Naive thymus-derived CD4-positive, alpha-beta T cell (primary cell): ENCODE measurements around the gene B3GNT3. TPM values are rescaled to one million over a fixed set of nuclear protein-coding genes. Genes with fewer than 3 reads are reported as not detected.
"Not testable (repeated sequence)": the region's sequence is repeated elsewhere in the genome, so short reads cannot be mapped to it uniquely, and the experiment has no call there.

ENCODE experiments used
- ATAC-seq: fragments of 150-1000 bp; cut with Tn5 transposase; 2 replicates; pipeline ENCODE4 v1.10.0; 2021; ENCODE audit warnings: mild to moderate bottlenecking, moderate library complexity
- CTCF ChIA-PET: fragments of 350-600 bp; sonication (Branson Sonifier 250); formaldehyde crosslinking; loops from one replicate; lab custom pipeline; 2021; ENCODE audit warnings: antibody characterized with exemption; lab: Charles Lee
- POLR2A ChIA-PET: fragments of 350-600 bp; sonication (Branson Sonifier 250); formaldehyde crosslinking; loops from one replicate; lab custom pipeline; 2021; ENCODE audit warnings: antibody characterized with exemption, inconsistent platforms; lab: Charles Lee
- DNase-seq, 9 donors: peaks; one replicate each; pipeline versions ENCODE4 v3.0.0 to v3.0.0-alpha.2; 2020 to 2022; ENCODE audit warnings: mixed read lengths in 1 of 9
- H3K27ac ChIP-seq: one replicate; pipeline ENCODE4 v1.7.0; 2013; ENCODE audit warnings: mild to moderate bottlenecking, low read depth, low read length, moderate library complexity
- H3K27me3 ChIP-seq, 2 donors: one replicate each; pipeline ENCODE4 v1.7.0; 2013; ENCODE audit warnings: low read length in 2 of 2, mild to moderate bottlenecking in 2 of 2, moderate library complexity in 2 of 2; ENCODE audit not compliant: control insufficient read depth in 2 of 2, insufficient read depth in 2 of 2
- H3K36me3 ChIP-seq, 3 experiments: 1 replicate in 2 of 3; 2 replicates in 1 of 3; pipeline ENCODE4 v1.7.0; 2013; ENCODE audit warnings: low read length in 3 of 3, mild to moderate bottlenecking in 3 of 3, moderate library complexity in 1 of 3; ENCODE audit not compliant: insufficient read depth in 3 of 3, control insufficient read depth in 2 of 3
- H3K4me1 ChIP-seq, 2 donors: one replicate each; pipeline ENCODE4 v1.7.0; 2013; ENCODE audit warnings: low read length in 2 of 2, mild to moderate bottlenecking in 2 of 2, moderate library complexity in 1 of 2; ENCODE audit not compliant: control insufficient read depth in 2 of 2, insufficient read depth in 2 of 2
- H3K4me3 ChIP-seq: 2 replicates; pipeline ENCODE4 v1.7.0; 2013; ENCODE audit warnings: mild to moderate bottlenecking, low read length
- H3K9me3 ChIP-seq, 3 experiments: 1 replicate in 2 of 3; 2 replicates in 1 of 3; pipeline ENCODE4 v1.7.0; 2013; ENCODE audit warnings: low read length in 3 of 3; ENCODE audit not compliant: control insufficient read depth in 2 of 3
- H3K27ac Mint-ChIP-seq, 9 donors: one replicate each; pipeline ENCODE4 v1.8.0; 2020 to 2022; ENCODE audit warnings: mixed read lengths in 9 of 9, mild to moderate bottlenecking in 8 of 9, moderate library complexity in 5 of 9, inconsistent platforms in 2 of 9
- H3K27me3 Mint-ChIP-seq, 5 donors: one replicate each; pipeline ENCODE4 v1.8.0; 2021 to 2022; ENCODE audit warnings: mixed read lengths in 5 of 5, mild to moderate bottlenecking in 1 of 5
- H3K36me3 Mint-ChIP-seq, 5 donors: one replicate each; pipeline ENCODE4 v1.8.0; 2020 to 2022; ENCODE audit warnings: mixed read lengths in 5 of 5, mild to moderate bottlenecking in 3 of 5, inconsistent platforms in 1 of 5
- H3K4me1 Mint-ChIP-seq, 7 donors: one replicate each; pipeline ENCODE4 v1.8.0; 2020 to 2022; ENCODE audit warnings: mixed read lengths in 7 of 7, mild to moderate bottlenecking in 3 of 7, inconsistent platforms in 1 of 7
- H3K4me3 Mint-ChIP-seq, 10 donors: one replicate each; pipeline ENCODE4 v1.8.0; 2020 to 2022; ENCODE audit warnings: mild to moderate bottlenecking in 10 of 10, mixed read lengths in 10 of 10, moderate library complexity in 6 of 10, inconsistent platforms in 2 of 10
- H3K9me3 Mint-ChIP-seq, 11 donors: one replicate each; pipeline ENCODE4 v1.8.0; 2020 to 2022; ENCODE audit warnings: mixed read lengths in 11 of 11, mild to moderate bottlenecking in 4 of 11, inconsistent platforms in 1 of 11, moderate library complexity in 1 of 11
- intact Hi-C, 2 donors: fragments of 100-400 bp; cut with micrococcal nuclease; formaldehyde crosslinking; loops; one replicate each; pipeline ENCODE4 v1.15.1; 2023
- polyA plus RNA-seq, 2 donors: library from polyadenylated mRNA; unstranded; fragments of 300-500 nt; fragmentation: Illumina TruSeq; gene quantifications; one replicate each; pipeline ENCODE4 v1.2.3, GENCODE V29; 2021
- total RNA-seq, 6 experiments: library from RNA in 5 of 6; stranded (reverse) in 5 of 6; gene quantifications; 1 replicate in 5 of 6; 2 replicates in 1 of 6; pipeline ENCODE4 v1.2.3 and lab custom pipeline; 2021 to 2026

Gene B3GNT3
- total and polyA plus RNA-seq, 7 experiments from 2014 or later: 0.43 to 1.0 (median 0.74) TPM; not detected in 3

DNA sequence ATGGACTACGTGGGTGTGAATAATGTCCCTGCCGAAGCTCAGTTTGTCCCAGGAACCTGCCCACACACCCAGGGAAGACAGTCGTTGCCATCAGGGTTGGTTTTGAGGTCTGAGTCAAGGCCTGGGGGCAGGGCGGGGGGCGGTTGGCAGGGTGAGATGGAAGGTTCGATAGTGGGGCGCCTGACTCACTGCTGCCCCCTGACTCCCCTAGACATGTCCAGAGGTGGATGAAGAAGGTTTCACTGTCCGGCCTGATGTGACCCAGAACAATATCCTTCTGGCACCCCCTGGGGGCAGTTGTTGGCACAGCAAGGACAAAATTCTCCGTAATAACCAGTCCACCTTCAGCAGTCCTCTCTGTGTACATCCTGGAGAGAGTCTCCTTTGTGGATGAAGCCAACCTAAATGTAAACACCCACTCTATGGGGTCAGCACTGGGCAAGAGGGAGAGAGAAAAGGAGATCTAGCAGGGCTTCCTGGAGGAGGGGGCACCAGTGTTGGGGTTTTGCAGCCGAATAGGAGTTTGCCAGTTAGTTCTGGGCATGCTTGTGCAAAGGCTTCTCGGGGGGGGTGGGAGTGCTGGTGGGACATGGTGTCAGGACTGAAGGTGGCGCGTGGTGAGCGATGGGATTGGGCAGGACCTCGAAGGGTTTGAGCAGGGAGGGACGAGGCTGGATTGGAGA, 19.6 kb upstream of the B3GNT3 start:
- Mint-ChIP-seq H3K36me3 (peaks cover 13 to 35% (median 18%) of the 10 kb centered on the region in 5 donors), H3K9me3 (no peaks in the 10 kb centered on the region), H3K4me1 (peaks cover 0 to 18% (median 9%) of the 10 kb centered on the region in 7 donors), H3K27ac (no peak overlapping the region), H3K4me3 (no peak overlapping the region), H3K27me3 (no peaks in the 10 kb centered on the region)
- Histone ChIP-seq H3K4me3 (no peak overlapping the region), H3K27ac (no peak overlapping the region), H3K27me3 (no peaks in the 10 kb centered on the region), H3K4me1 (no peaks in the 10 kb centered on the region), H3K9me3 (no peaks in the 10 kb centered on the region), H3K36me3 (peaks cover 0 to 72% (median 8%) of the 10 kb centered on the region in 3 experiments)
- ChIA-PET POLR2A (no interaction called here), CTCF (interaction anchor here (1.2 kb wide), 2 partner anchors 26 to 71 kb away, joined by 4 to 6 read pairs; no protein-coding TSS in a partner anchor)
- ATAC-seq (peak; percentile 24), DNase-seq (peak in 2 of 9 donors; percentile 25 to 38)
- intact Hi-C loops: loop anchor here in 1 of 2 donors (2.0 kb wide), 1 partner anchor 71 kb away; no protein-coding TSS in a partner anchor

DNA sequence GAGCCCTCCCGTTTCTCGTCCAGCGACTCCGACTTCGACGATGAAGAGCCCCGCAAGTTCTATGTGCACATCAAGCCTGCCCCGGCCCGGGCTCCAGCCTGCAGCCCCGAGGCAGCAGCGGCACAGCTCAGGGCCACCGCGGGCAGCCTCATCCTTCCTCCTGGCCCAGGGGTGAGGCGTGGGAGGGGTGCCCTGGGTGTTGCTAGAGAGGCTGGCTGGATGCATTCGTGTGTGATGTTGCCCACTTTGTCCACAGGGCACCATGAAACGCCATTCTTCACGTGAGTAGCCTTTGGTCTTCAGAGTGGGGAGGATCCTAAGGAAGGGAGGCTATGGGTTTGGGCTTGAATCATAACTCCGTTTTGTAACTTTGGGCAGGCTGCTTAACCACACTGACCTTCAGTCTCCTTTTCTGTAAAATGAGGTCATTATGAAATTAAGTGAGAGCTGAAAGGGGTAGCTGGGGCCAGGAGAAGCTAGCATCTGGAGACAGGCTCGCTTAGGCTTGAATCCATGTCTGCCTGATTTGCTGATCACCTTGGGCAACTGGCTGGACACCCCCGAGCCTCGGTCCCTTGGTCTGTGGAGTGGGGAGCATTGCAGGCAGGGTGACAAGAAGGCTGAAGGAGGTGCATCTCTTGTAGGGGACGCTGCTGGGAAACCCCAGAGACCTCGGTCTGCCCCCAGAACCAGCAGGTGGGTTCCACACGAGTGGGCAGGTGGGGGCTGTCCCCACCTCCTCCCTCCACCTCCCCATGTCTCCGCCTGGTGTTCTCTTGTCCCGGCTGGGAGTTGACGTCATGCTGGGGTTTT, 18.7 kb upstream of the B3GNT3 start:
- no peaks in the 10 kb centered on the region for H3K9me3 ChIP-seq
- no peak for DNase-seq
- peak overlapping the region in 1 of 9 donors; percentile 71 for H3K27ac Mint-ChIP-seq
- no peaks in the 10 kb centered on the region for H3K9me3 Mint-ChIP-seq
- peak; percentile 33 for ATAC-seq
- CTCF ChIA-PET: interaction anchor here (0.6 kb wide), 1 partner anchor 80 kb away, joined by 3 read pairs; no protein-coding TSS in a partner anchor
- H3K36me3 ChIP-seq: peaks cover 0 to 69% (median 3%) of the 10 kb centered on the region in 3 experiments
- H3K4me3 ChIP-seq: no peak overlapping the region
- H3K4me1 ChIP-seq: no peaks in the 10 kb centered on the region
- POLR2A ChIA-PET: no interaction called here
- no peaks in the 10 kb centered on the region for H3K27me3 Mint-ChIP-seq
- peaks cover 0 to 18% (median 9%) of the 10 kb centered on the region in 7 donors for H3K4me1 Mint-ChIP-seq
- H3K36me3 Mint-ChIP-seq: peaks cover 13 to 34% (median 18%) of the 10 kb centered on the region in 5 donors
- no peak overlapping the region for H3K27ac ChIP-seq
- H3K4me3 Mint-ChIP-seq: peak overlapping the region in 1 of 10 donors; percentile 45
- H3K27me3 ChIP-seq: no peaks in the 10 kb centered on the region
- intact Hi-C loops: loop anchor here in 1 of 2 donors (2.0 kb wide), 1 partner anchor 71 kb away; no protein-coding TSS in a partner anchor

DNA sequence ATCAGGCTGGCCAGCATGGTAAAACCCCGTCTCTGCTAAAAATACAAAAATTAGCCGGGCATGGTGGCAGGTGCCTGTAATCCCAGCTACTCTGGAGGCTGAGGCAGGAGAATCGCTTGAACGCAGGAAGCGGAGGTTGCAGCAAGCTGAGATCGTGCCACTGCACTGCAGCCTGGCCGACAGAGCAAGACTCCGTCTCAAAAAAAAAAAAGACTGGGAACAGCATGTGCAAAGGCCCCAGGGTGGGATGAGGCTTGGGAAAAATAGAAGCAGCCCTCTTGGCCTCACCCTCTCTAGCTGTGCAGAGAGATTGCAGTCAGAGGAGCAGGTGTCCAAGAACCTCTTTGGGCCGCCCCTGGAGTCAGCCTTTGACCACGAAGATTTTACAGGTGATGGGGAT, 17.1 kb upstream of the B3GNT3 start:
- H3K4me3 ChIP-seq, H3K27me3 Mint-ChIP-seq, DNase-seq, ATAC-seq, H3K27ac ChIP-seq, H3K4me3 Mint-ChIP-seq, H3K27me3 ChIP-seq, H3K9me3 Mint-ChIP-seq, H3K4me1 ChIP-seq, CTCF ChIA-PET, H3K9me3 ChIP-seq: not testable (repeated sequence)
- Mint-ChIP-seq H3K4me1 (peaks cover 5 to 16% (median 12%) of the 10 kb centered on the region in 7 donors), H3K36me3 (peaks cover 12 to 33% (median 16%) of the 10 kb centered on the region in 5 donors), H3K27ac (peak overlapping the region in 7 of 9 donors; percentile 21 to 76 (median 67))
- POLR2A ChIA-PET: interaction anchor here (0.6 to 1.3 kb wide), 3 partner anchors 15 to 538 kb away, joined by 3 read pairs; no protein-coding TSS in a partner anchor
- intact Hi-C loops: loop anchor here in 1 of 2 donors (1.0 kb wide), 1 partner anchor 31 kb away; no protein-coding TSS in a partner anchor
- peaks cover 0 to 73% (median 3%) of the 10 kb centered on the region in 3 experiments for H3K36me3 ChIP-seq

DNA sequence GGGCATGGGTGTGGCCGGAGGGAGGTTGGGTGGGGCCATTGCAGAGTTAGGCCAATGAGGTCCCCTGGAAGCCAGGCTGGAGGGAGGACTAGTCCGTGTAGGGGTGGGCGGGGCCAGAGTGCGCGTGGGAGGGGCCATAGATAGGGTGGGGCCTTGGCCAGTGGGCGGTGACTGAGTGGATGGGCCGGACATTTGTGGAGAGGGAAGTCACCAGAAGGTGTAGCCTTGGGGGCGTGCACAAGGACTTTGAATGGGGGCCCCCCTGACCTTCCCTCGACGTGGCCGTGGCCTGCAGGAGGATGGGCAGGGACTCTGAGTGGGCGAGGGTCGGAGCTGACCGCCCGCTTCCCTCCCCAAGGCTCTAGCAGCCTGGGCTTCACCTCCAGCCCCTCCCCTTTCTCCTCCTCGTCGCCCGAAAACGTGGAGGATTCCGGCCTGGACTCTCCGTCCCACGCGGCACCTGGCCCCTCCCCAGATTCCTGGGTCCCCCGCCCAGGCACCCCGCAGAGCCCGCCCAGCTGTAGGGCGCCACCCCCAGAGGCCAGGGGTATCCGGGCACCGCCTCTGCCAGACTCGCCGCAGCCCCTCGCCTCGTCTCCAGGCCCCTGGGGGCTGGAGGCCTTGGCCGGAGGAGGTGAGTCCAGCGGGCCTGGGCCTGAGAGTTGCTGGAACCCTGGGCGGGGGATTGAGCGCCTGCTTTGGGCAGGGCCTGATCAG, 16.5 kb upstream of the B3GNT3 start:
- H3K36me3 Mint-ChIP-seq: peaks cover 10 to 30% (median 11%) of the 10 kb centered on the region in 5 donors
- ChIA-PET CTCF (interaction anchor here (0.6 kb wide), 1 partner anchor 487 kb away, joined by 3 read pairs; no protein-coding TSS in a partner anchor), POLR2A (interaction anchor here (1.0 kb wide), 1 partner anchor 15 kb away, joined by 3 read pairs; no protein-coding TSS in a partner anchor)
- no peak overlapping the region for H3K4me3 Mint-ChIP-seq
- H3K27me3 ChIP-seq: no peaks in the 10 kb centered on the region
- no peaks in the 10 kb centered on the region for H3K9me3 ChIP-seq
- H3K9me3 Mint-ChIP-seq: no peaks in the 10 kb centered on the region
- peaks cover 0 to 71% (median 2%) of the 10 kb centered on the region in 3 experiments for H3K36me3 ChIP-seq
- H3K27ac ChIP-seq: peak overlapping the region; percentile 17
- H3K4me1 Mint-ChIP-seq: peaks cover 5 to 16% (median 12%) of the 10 kb centered on the region in 7 donors
- no peak overlapping the region for H3K4me3 ChIP-seq
- H3K27ac Mint-ChIP-seq: peak overlapping the region in 5 of 9 donors; percentile 42 to 81 (median 58)
- intact Hi-C loops: loop anchor here in 1 of 2 donors (1.0 kb wide), 1 partner anchor 31 kb away; no protein-coding TSS in a partner anchor
- no peaks in the 10 kb centered on the region for H3K4me1 ChIP-seq
- ATAC-seq (peak; percentile 83), DNase-seq (peak in 1 of 9 donors; percentile 44)
- no peaks in the 10 kb centered on the region for H3K27me3 Mint-ChIP-seq

DNA sequence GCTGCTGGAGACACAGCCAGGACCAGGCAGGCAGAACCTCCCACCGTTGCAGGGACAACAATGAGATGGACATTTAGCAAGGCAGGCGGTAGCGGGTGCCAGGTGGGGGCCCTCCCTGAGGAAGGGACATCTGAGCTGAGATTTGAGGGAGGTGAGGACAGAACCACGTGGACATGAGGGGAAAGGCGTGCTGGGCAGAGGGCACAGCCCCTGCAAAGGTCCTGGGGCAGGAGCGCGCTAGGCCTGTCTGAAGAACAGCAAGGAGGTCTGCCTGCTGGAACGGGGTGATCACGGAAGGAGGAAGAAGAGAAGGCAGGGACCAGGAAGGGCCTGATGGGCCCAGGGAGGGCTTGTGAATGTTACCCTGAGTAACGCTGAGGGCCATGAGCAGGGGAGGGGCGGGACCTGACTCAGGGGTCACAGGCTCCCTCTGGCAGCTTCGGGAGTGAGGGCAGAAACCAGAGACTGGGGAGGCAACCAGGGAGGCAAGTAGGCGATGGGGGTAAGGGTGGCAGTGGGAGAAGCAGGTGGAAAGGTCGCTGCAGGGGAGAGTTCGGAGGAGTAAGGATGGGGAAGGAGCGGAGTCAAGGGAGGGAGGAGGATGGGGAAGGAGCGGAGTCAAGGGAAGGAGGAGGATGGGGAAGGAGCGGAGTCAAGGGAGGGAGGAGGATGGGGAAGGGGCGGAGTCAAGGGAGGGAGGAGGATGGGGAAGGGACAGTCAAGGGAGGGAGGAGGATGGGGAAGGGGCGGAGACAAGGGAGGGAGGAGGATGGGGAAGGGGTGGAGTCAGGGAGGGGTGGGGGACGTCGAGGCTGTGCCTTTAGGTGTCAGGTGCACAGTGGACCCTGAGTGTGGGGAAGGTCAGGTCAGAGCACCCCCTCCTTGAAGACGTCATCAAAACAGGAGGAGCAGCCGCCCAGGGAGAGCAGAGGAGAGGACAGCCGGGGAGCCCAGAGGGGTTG, 15.7 kb upstream of the B3GNT3 start:
- peak overlapping the region in 6 of 9 donors; percentile 31 to 81 (median 62) for H3K27ac Mint-ChIP-seq
- H3K4me3 ChIP-seq: no peak overlapping the region
- POLR2A ChIA-PET: no interaction called here

More for the DNA sequence above, 15.7 kb upstream of the B3GNT3 start:
- no peaks in the 10 kb centered on the region for H3K27me3 Mint-ChIP-seq
- Histone ChIP-seq H3K36me3 (peaks cover 0 to 70% (median 0%) of the 10 kb centered on the region in 3 experiments), H3K27ac (peak overlapping the region; percentile 17), H3K27me3 (no peaks in the 10 kb centered on the region), H3K4me1 (peaks cover 0 to 5% of the 10 kb centered on the region in 2 donors), H3K9me3 (no peaks in the 10 kb centered on the region)
- intact Hi-C loops: loop anchor here in 1 of 2 donors (1.0 kb wide), 1 partner anchor 32 kb away; no protein-coding TSS in a partner anchor
- ATAC-seq (no peak), DNase-seq (no peak)
- CTCF ChIA-PET: interaction anchor here (0.6 kb wide), 1 partner anchor 488 kb away, joined by 3 read pairs; no protein-coding TSS in a partner anchor
- peaks cover 8 to 28% (median 11%) of the 10 kb centered on the region in 5 donors for H3K36me3 Mint-ChIP-seq
- no peaks in the 10 kb centered on the region for H3K9me3 Mint-ChIP-seq
- H3K4me3 Mint-ChIP-seq: peak overlapping the region in 1 of 10 donors; percentile 8
- peaks cover 9 to 21% (median 17%) of the 10 kb centered on the region in 7 donors for H3K4me1 Mint-ChIP-seq
